IMR-90 (cell line): ENCODE data around the gene IFIT3. TPM values are rescaled to one million over a fixed set of nuclear protein-coding genes. Genes with fewer than 3 reads are reported as not detected.

Experiments
- ATAC-seq: fragments of 200-7000 bp; cut with Tn5 transposase; 2 replicates; pipeline ENCODE4 v1.9.1; 2020; ENCODE audit warnings: low read depth, mild to moderate bottlenecking, moderate library complexity
- BruUV-seq: library from RNA; stranded (reverse); fragments of 400-500 nt; replicated peaks from 2 replicates; lab custom pipeline; 2021; lab: Mats Ljungman, UMichigan
- CTCF ChIA-PET: fragments of 300-600 bp; formaldehyde crosslinking; extraction: SDS; loops from one replicate; lab custom pipeline; 2021; ENCODE audit warnings: antibody characterized with exemption; lab: Yijun Ruan, JAX
- POLR2A ChIA-PET: fragments of 300-600 bp; sonication (Branson Sonifier 250); formaldehyde crosslinking; loops from one replicate; lab custom pipeline; 2022; ENCODE audit warnings: antibody characterized with exemption; ENCODE audit not compliant: unreplicated experiment; lab: Charles Lee
- DNase-seq: peaks from one replicate; pipeline ENCODE4 v3.0.0; 2013
- H2AFZ ChIP-seq: replicated peaks from 2 replicates; pipeline ENCODE3; 2013; ENCODE audit warnings: low read length, mild to moderate bottlenecking; ENCODE audit not compliant: poor library complexity
- H2AK5ac ChIP-seq: 2 replicates; pipeline ENCODE4 v1.6.1; 2013; ENCODE audit warnings: low read depth, low read length, inconsistent platforms
- H2AK9ac ChIP-seq: replicated peaks from 2 replicates; pipeline ENCODE3; 2013; ENCODE audit warnings: mild to moderate bottlenecking, low read depth, low read length, moderate library complexity; ENCODE audit not compliant: poor library complexity
- H2BK120ac ChIP-seq: 2 replicates; pipeline ENCODE4 v1.6.1; 2013; ENCODE audit warnings: low read depth, low read length, inconsistent platforms
- H2BK15ac ChIP-seq: 3 replicates; pipeline ENCODE4 v1.6.1; 2013; ENCODE audit warnings: low read depth, low read length, inconsistent platforms
- H2BK20ac ChIP-seq: 2 replicates; pipeline ENCODE4 v1.6.1; 2013; ENCODE audit warnings: low read depth, mild to moderate bottlenecking, inconsistent platforms, low read length, moderate library complexity
- H2BK5ac ChIP-seq: 2 replicates; pipeline ENCODE4 v1.6.1; 2013; ENCODE audit warnings: mild to moderate bottlenecking, low read depth, low read length, inconsistent platforms; ENCODE audit not compliant: poor library complexity, severe bottlenecking
- H3K14ac ChIP-seq: replicated peaks from 2 replicates; pipeline ENCODE4 v1.6.1; 2013; ENCODE audit warnings: low read depth, low read length, inconsistent platforms
- H3K18ac ChIP-seq: 2 replicates; pipeline ENCODE4 v1.6.1; 2013; ENCODE audit warnings: low read depth, low read length, control low read depth
- H3K23ac ChIP-seq: 2 replicates; pipeline ENCODE4 v1.6.1; 2013; ENCODE audit warnings: low read depth, low read length, inconsistent platforms
- H3K27ac ChIP-seq: 2 replicates; pipeline ENCODE4 v1.5.1; 2013; ENCODE audit warnings: mild to moderate bottlenecking, control low read depth, low read length; ENCODE audit not compliant: insufficient read depth
- H3K27me3 ChIP-seq: 2 replicates; pipeline ENCODE4 v1.6.1; 2013; ENCODE audit warnings: low read length; ENCODE audit not compliant: control insufficient read depth, insufficient read depth
- H3K36me3 ChIP-seq: 2 replicates; pipeline ENCODE4 v1.6.1; 2013; ENCODE audit warnings: low read length, mixed read lengths; ENCODE audit not compliant: control insufficient read depth, insufficient read depth
- H3K4ac ChIP-seq: 2 replicates; pipeline ENCODE4 v1.6.1; 2013; ENCODE audit warnings: low read depth, low read length, inconsistent platforms
- H3K4me1 ChIP-seq: 2 replicates; pipeline ENCODE4 v1.6.1; 2013; ENCODE audit warnings: low read length, mixed read lengths; ENCODE audit not compliant: control insufficient read depth, insufficient read depth
- H3K4me2 ChIP-seq: 2 replicates; pipeline ENCODE4 v1.6.1; 2013; ENCODE audit warnings: low read depth, mild to moderate bottlenecking, control low read depth, low read length, moderate library complexity
- H3K4me3 ChIP-seq: 2 replicates; pipeline ENCODE4 v1.5.1; 2013; ENCODE audit warnings: low read depth, mild to moderate bottlenecking, control low read depth, low read length, moderate library complexity; ENCODE audit not compliant: insufficient read depth
- H3K56ac ChIP-seq: 2 replicates; pipeline ENCODE4 v1.6.1; 2013; ENCODE audit warnings: low read length, inconsistent platforms; ENCODE audit not compliant: insufficient read depth; ENCODE audit errors: extremely low read depth
- H3K79me1 ChIP-seq, 2 experiments: 2 replicates each; pipeline ENCODE4 v1.6.1; 2013; ENCODE audit warnings: low read length in 2 of 2, inconsistent platforms in 1 of 2, low read depth in 1 of 2
- H3K9ac ChIP-seq: 2 replicates; pipeline ENCODE4 v1.6.1; 2013; ENCODE audit warnings: low read depth, low read length, control low read depth
- H3K9me1 ChIP-seq: 2 replicates; pipeline ENCODE4 v1.6.1; 2013; ENCODE audit warnings: low read length, inconsistent platforms; ENCODE audit not compliant: insufficient read depth
- H3K9me3 ChIP-seq: 2 replicates; pipeline ENCODE4 v1.6.1; 2013; ENCODE audit warnings: low read length; ENCODE audit not compliant: control insufficient read depth, insufficient read depth
- H4K20me1 ChIP-seq: 2 replicates; pipeline ENCODE4 v1.6.1; 2013; ENCODE audit warnings: low read length, inconsistent platforms; ENCODE audit not compliant: insufficient read depth
- H4K5ac ChIP-seq: 2 replicates; pipeline ENCODE4 v1.6.1; 2013; ENCODE audit warnings: mild to moderate bottlenecking, low read depth, low read length, control low read depth
- H4K8ac ChIP-seq, 2 experiments: 2 replicates each; pipeline ENCODE4 v1.6.1; 2013; ENCODE audit warnings: low read depth in 2 of 2, low read length in 2 of 2, control low read depth in 1 of 2, inconsistent platforms in 1 of 2
- H4K91ac ChIP-seq: 2 replicates; pipeline ENCODE4 v1.6.1; 2013; ENCODE audit warnings: low read depth, low read length, inconsistent platforms; ENCODE audit not compliant: insufficient read depth
- BHLHE40 ChIP-seq: fragments of 150-350 bp; IDR thresholded peaks from 2 replicates; pipeline ENCODE4 v1.6.1; 2016; ENCODE audit warnings: mild to moderate bottlenecking, low read depth, low read length
- CEBPB ChIP-seq: IDR thresholded peaks from 2 replicates; pipeline ENCODE4 v1.6.1; 2012; ENCODE audit warnings: low read depth, low read length, improper control_type of control experiment
- CHD1 ChIP-seq: IDR thresholded peaks from 2 replicates; pipeline ENCODE4 v1.6.1; 2012; ENCODE audit warnings: low read depth, low read length, improper control_type of control experiment
- FOS ChIP-seq: fragments of 150-350 bp; IDR thresholded peaks from 2 replicates; pipeline ENCODE4 v1.6.1; 2016; ENCODE audit warnings: low read depth, low read length
- MAFK ChIP-seq: IDR thresholded peaks from 2 replicates; pipeline ENCODE4 v1.6.1; 2012; ENCODE audit warnings: low read depth, low read length, improper control_type of control experiment
- MAZ ChIP-seq: IDR thresholded peaks from 2 replicates; pipeline ENCODE4 v1.6.1; 2012; ENCODE audit warnings: low read depth, mild to moderate bottlenecking, low read length, improper control_type of control experiment, moderate library complexity, borderline replicate concordance
- MXI1 ChIP-seq: IDR thresholded peaks from 2 replicates; pipeline ENCODE4 v1.6.1; 2012; ENCODE audit warnings: low read depth, mild to moderate bottlenecking, low read length, moderate library complexity, borderline replicate concordance
- NFE2L2 ChIP-seq: fragments of 150-350 bp; IDR thresholded peaks from 2 replicates; pipeline ENCODE4 v1.6.1; 2016; ENCODE audit warnings: low read depth, mild to moderate bottlenecking, low read length
- POLR2A ChIP-seq: IDR thresholded peaks from 2 replicates; pipeline ENCODE4 v1.6.1; 2012; ENCODE audit warnings: mild to moderate bottlenecking, low read depth, low read length
- RAD21 ChIP-seq: IDR thresholded peaks from 2 replicates; pipeline ENCODE4 v1.6.1; 2012; ENCODE audit warnings: low read length, improper control_type of control experiment
- RCOR1 ChIP-seq: IDR thresholded peaks from 2 replicates; pipeline ENCODE4 v1.6.1; 2012; ENCODE audit warnings: mild to moderate bottlenecking, low read length, improper control_type of control experiment; ENCODE audit not compliant: insufficient replicate concordance
- RFX5 ChIP-seq: IDR thresholded peaks from 2 replicates; pipeline ENCODE4 v1.8.0; 2012; ENCODE audit warnings: low read depth, mild to moderate bottlenecking, low read length, moderate library complexity
- SMC3 ChIP-seq: fragments of 150-350 bp; IDR thresholded peaks from 2 replicates; pipeline ENCODE4 v1.6.1; 2016; ENCODE audit warnings: low read depth, mild to moderate bottlenecking, antibody characterized with exemption, low read length, moderate library complexity
- WGBS, 2 experiments: methylation state at CpG; one replicate each; pipeline versions ENCODE4 v1.1.5 to v1.1.7; 2013; ENCODE audit warnings: missing lambda C conversion rate in 2 of 2; ENCODE audit not compliant: insufficient read length in 1 of 2; ENCODE audit errors: extremely low coverage in 2 of 2; 5-methylcytosine and 5-hydroxymethylcytosine counted together
- dilution Hi-C: fragments of 300-500 bp; cut with HindIII; formaldehyde crosslinking; loops from one replicate; pipeline ENCODE4 v1.14.3; 2018; ENCODE audit warnings: low sequenced_read_pairs; ENCODE audit not compliant: unreplicated experiment
- in situ Hi-C: fragments of 300-500 bp; cut with MboI; formaldehyde crosslinking; loops from 3 replicates; pipeline ENCODE4 v1.14.3; 2019; ENCODE audit warnings: low sequenced_read_pairs, inconsistent platforms, mixed read lengths
- intact Hi-C: fragments of 100-400 bp; cut with micrococcal nuclease; formaldehyde crosslinking; loops from 2 replicates; pipeline ENCODE4 v1.10.0; 2022
- polyA plus RNA-seq, 3 experiments: library from polyadenylated mRNA; depleted of rRNA; stranded (reverse); fragments of >200 nt; gene quantifications; 2 replicates each; pipeline ENCODE4 v1.2.3, GENCODE V29; 2012; ENCODE audit warnings: low replicate concordance in 1 of 3
- total RNA-seq: library from RNA; depleted of rRNA; stranded (reverse); fragments of >200 nt; gene quantifications from 2 replicates; pipeline ENCODE4 v1.2.3, GENCODE V29; 2012
- TF ChIP-seq, protein P1 (sequence below): fragments of 150-350 bp; IDR thresholded peaks from 2 replicates; pipeline ENCODE4 v1.6.1; 2017; ENCODE audit warnings: mild to moderate bottlenecking, antibody characterized with exemption, low read length, low read depth
- TF ChIP-seq, protein P2 (sequence below): fragments of 150-350 bp; IDR thresholded peaks from 2 replicates; pipeline ENCODE4 v1.6.1; 2016; ENCODE audit warnings: low read depth, mild to moderate bottlenecking, low read length, moderate library complexity, borderline replicate concordance
- TF ChIP-seq, protein P3 (sequence below): conservative IDR thresholded peaks from 2 replicates; pipeline ENCODE4 v1.5.1; 2012; ENCODE audit warnings: mild to moderate bottlenecking, low read depth, low read length, improper control_type of control experiment

Gene IFIT3
- total and polyA plus RNA-seq, 2 of the 4 experiments (the other 2 are of a cell fraction): 3.5 to 7.3 TPM

DNA sequence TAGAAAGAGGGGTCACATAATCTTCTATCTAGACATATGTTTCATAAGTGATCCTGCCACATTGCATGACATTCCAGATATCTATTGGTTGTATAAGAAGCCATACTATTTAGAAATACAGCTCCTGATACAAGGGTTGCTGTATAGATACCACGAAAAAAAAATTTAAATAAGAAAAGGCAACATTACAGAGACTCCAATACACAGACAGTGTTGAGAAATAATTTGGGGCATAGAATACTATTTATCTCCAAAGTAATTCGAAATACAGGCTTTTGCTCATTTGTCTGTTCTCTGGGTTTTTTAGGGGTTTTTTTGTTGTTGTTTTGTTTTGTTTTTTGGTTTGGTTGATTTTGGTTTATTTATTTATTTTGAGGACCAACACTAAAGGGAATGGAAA is 23.4 kb upstream of the IFIT3 start:
- Histone ChIP-seq H2AFZ (no peak overlapping the region), H4K5ac (no peak overlapping the region), H3K36me3 (no peaks in the 10 kb centered on the region; the same call in 1 of the 2 replicates), H3K56ac (no peak overlapping the region), H3K4me1 (peaks cover 13% of the 10 kb centered on the region), H4K91ac (no peak overlapping the region), H3K9me3 (no peaks in the 10 kb centered on the region), H2BK5ac (no peak overlapping the region), H3K27ac (no peak overlapping the region), H3K9ac (no peak overlapping the region), H2BK20ac (no peak overlapping the region), H2BK15ac (no peak overlapping the region), H3K23ac (no peak overlapping the region), H3K9me1 (no peaks in the 10 kb centered on the region), H3K79me1 (peaks cover 2 to 4% of the 10 kb centered on the region in 2 experiments; a peak in 1 of 4 replicates), H2BK120ac (no peak overlapping the region), H2AK9ac (no peak overlapping the region), H3K4ac (no peak overlapping the region), H3K4me3 (no peak overlapping the region), H4K20me1 (no peaks in the 10 kb centered on the region), H3K18ac (no peak overlapping the region), H4K8ac (no peak overlapping the region), H3K14ac (no peak overlapping the region), H3K4me2 (no peak overlapping the region), H2AK5ac (no peak overlapping the region), H3K27me3 (no peaks in the 10 kb centered on the region)
- in situ Hi-C loops (no loop called here), intact Hi-C loops (no loop called here), dilution Hi-C loops (no loop called here)
- no CpG with 5 or more reads among the region's 2 CpGs for WGBS, 2 experiments
- ATAC-seq (no peak), DNase-seq (no peak)
- ChIA-PET POLR2A (interaction anchor here (0.8 kb wide), 1 partner anchor 65 kb away, joined by 4 read pairs; no protein-coding TSS in a partner anchor), CTCF (interaction anchor here (0.8 kb wide), 1 partner anchor 48 kb away, joined by 3 read pairs; no protein-coding TSS in a partner anchor)
- TF ChIP-seq NFE2L2: no peak
- no peak for TF ChIP-seq MAZ
- TF ChIP-seq RAD21: no peak
- TF ChIP-seq MXI1: no peak
- TF ChIP-seq CHD1: no peak
- no peak for TF ChIP-seq FOS
- no peak for TF ChIP-seq MAFK
- TF ChIP-seq BHLHE40: no peak
- no peak for TF ChIP-seq RCOR1
- TF ChIP-seq SMC3: no peak
- no peak for TF ChIP-seq POLR2A
- TF ChIP-seq CEBPB: no peak
- no peak for TF ChIP-seq RFX5
- TF ChIP-seq, protein P1, sequence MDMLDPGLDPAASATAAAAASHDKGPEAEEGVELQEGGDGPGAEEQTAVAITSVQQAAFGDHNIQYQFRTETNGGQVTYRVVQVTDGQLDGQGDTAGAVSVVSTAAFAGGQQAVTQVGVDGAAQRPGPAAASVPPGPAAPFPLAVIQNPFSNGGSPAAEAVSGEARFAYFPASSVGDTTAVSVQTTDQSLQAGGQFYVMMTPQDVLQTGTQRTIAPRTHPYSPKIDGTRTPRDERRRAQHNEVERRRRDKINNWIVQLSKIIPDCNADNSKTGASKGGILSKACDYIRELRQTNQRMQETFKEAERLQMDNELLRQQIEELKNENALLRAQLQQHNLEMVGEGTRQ: no peak
- TF ChIP-seq, protein P2, sequence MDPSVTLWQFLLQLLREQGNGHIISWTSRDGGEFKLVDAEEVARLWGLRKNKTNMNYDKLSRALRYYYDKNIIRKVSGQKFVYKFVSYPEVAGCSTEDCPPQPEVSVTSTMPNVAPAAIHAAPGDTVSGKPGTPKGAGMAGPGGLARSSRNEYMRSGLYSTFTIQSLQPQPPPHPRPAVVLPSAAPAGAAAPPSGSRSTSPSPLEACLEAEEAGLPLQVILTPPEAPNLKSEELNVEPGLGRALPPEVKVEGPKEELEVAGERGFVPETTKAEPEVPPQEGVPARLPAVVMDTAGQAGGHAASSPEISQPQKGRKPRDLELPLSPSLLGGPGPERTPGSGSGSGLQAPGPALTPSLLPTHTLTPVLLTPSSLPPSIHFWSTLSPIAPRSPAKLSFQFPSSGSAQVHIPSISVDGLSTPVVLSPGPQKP: no peak
- TF ChIP-seq, protein P3, sequence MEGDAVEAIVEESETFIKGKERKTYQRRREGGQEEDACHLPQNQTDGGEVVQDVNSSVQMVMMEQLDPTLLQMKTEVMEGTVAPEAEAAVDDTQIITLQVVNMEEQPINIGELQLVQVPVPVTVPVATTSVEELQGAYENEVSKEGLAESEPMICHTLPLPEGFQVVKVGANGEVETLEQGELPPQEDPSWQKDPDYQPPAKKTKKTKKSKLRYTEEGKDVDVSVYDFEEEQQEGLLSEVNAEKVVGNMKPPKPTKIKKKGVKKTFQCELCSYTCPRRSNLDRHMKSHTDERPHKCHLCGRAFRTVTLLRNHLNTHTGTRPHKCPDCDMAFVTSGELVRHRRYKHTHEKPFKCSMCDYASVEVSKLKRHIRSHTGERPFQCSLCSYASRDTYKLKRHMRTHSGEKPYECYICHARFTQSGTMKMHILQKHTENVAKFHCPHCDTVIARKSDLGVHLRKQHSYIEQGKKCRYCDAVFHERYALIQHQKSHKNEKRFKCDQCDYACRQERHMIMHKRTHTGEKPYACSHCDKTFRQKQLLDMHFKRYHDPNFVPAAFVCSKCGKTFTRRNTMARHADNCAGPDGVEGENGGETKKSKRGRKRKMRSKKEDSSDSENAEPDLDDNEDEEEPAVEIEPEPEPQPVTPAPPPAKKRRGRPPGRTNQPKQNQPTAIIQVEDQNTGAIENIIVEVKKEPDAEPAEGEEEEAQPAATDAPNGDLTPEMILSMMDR: no peak
- BruUV-seq: no TSS peak
